Endothelial cell of umbilical vein (primary cell): ENCODE measurements around the gene MPST. TPM values are rescaled to one million over a fixed set of nuclear protein-coding genes. Genes with fewer than 3 reads are reported as not detected.

Experiments
- BruUV-seq: library from RNA; stranded (reverse); fragments of 400-500 nt; replicated peaks from 2 replicates; lab custom pipeline; 2021; lab: Mats Ljungman, UMichigan
- CTCF ChIA-PET: fragments of 300-600, 350-600 bp; sonication (Branson Sonifier 250); formaldehyde crosslinking; loops from one replicate; lab custom pipeline; 2021; ENCODE audit warnings: antibody characterized with exemption, inconsistent platforms; lab: Charles Lee
- POLR2A ChIA-PET: fragments of 300-600, 350-600 bp; sonication (Branson Sonifier 250); formaldehyde crosslinking; loops from one replicate; lab custom pipeline; 2021; ENCODE audit warnings: antibody characterized with exemption, inconsistent platforms; lab: Charles Lee
- DNase-seq: peaks from one replicate; pipeline ENCODE4 v3.0.0-alpha.2; 2011; ENCODE audit warnings: low read depth, low spot score
- FAIRE-seq: peaks from 2 replicates; lab custom pipeline; 2011; peaks lifted over from hg19 to GRCh38; lab: Jason Lieb, UNC
- H2AFZ ChIP-seq: 2 replicates; pipeline ENCODE4 v1.6.0; 2012; ENCODE audit warnings: low read depth, low read length, control low read depth, inconsistent platforms
- H3K27ac ChIP-seq: 2 replicates; pipeline ENCODE4 v1.5.1; 2011; ENCODE audit warnings: low read depth, mild to moderate bottlenecking, control low read depth, low read length, moderate library complexity; ENCODE audit not compliant: insufficient read depth
- H3K27me3 ChIP-seq, 2 experiments: 2 replicates each; pipeline versions ENCODE4 v1.6.0 to v1.6.1; 2011; ENCODE audit warnings: low read length in 2 of 2, mixed read lengths in 1 of 2; ENCODE audit not compliant: control insufficient read depth in 2 of 2, insufficient read depth in 2 of 2
- H3K36me3 ChIP-seq, 2 experiments: 2 replicates in 1 of 2; 3 replicates in 1 of 2; pipeline ENCODE4 v1.5.1; 2011; ENCODE audit warnings: low read length in 2 of 2, mild to moderate bottlenecking in 1 of 2, moderate library complexity in 1 of 2; ENCODE audit not compliant: control insufficient read depth in 2 of 2, insufficient read depth in 2 of 2; ENCODE audit errors: extremely low read depth in 1 of 2
- H3K4me1 ChIP-seq: 3 replicates; pipeline ENCODE4 v1.5.1; 2011; ENCODE audit warnings: mild to moderate bottlenecking, low read length; ENCODE audit not compliant: control insufficient read depth, insufficient read depth; ENCODE audit errors: extremely low read depth
- H3K4me2 ChIP-seq: 2 replicates; pipeline ENCODE4 v1.6.1; 2011; ENCODE audit warnings: low read length, control low read depth, mixed read lengths; ENCODE audit not compliant: insufficient read depth
- H3K4me3 ChIP-seq, 3 experiments: fragments of 200-600 bp in 1 of 3; sonication (generic), shearing (Covaris generic) in 1 of 3; replicated peaks in 1 of 3; 2 replicates each; pipeline ENCODE4 v1.5.1; 2011 to 2016; ENCODE audit warnings: control low read depth in 3 of 3, low read length in 3 of 3, mild to moderate bottlenecking in 2 of 3, inconsistent platforms in 1 of 3, low read depth in 1 of 3, moderate library complexity in 1 of 3; ENCODE audit not compliant: insufficient read depth in 1 of 3
- H3K79me2 ChIP-seq: 2 replicates; pipeline ENCODE4 v1.6.0; 2012; ENCODE audit warnings: low read length, inconsistent platforms; ENCODE audit not compliant: control insufficient read depth, insufficient read depth
- H3K9ac ChIP-seq: replicated peaks from 2 replicates; pipeline ENCODE3; 2011; ENCODE audit warnings: low read length, control low read depth; ENCODE audit not compliant: insufficient read depth; ENCODE audit errors: extremely low read depth
- H3K9me1 ChIP-seq: replicated peaks from 3 replicates; pipeline ENCODE4 v1.6.0; 2011; ENCODE audit warnings: mild to moderate bottlenecking, low read length; ENCODE audit not compliant: control insufficient read depth, insufficient read depth; ENCODE audit errors: extremely low read depth
- H3K9me3 ChIP-seq: replicated peaks from 2 replicates; pipeline ENCODE4 v1.5.1; 2012; ENCODE audit warnings: low read length, inconsistent platforms; ENCODE audit not compliant: control insufficient read depth, insufficient read depth
- H4K20me1 ChIP-seq: replicated peaks from 2 replicates; pipeline ENCODE3; 2011; ENCODE audit warnings: mild to moderate bottlenecking, low read length; ENCODE audit not compliant: control insufficient read depth, insufficient read depth; ENCODE audit errors: extremely low read depth
- GATA2 ChIP-seq: IDR thresholded peaks from 2 replicates; pipeline ENCODE4 v1.7.0; 2011; ENCODE audit warnings: low read depth, mild to moderate bottlenecking, moderate library complexity, mixed read lengths, low read length; ENCODE audit not compliant: insufficient read length, insufficient read depth
- MYC ChIP-seq: IDR thresholded peaks from one replicate; pipeline ENCODE4 v1.6.1; 2011; ENCODE audit warnings: mild to moderate bottlenecking, low read depth, low read length
- POLR2A ChIP-seq: IDR thresholded peaks from 2 replicates; pipeline ENCODE4 v1.6.1; 2012; ENCODE audit warnings: low read depth, mild to moderate bottlenecking, control low read depth, low read length
- POLR2AphosphoS5 ChIP-seq: IDR thresholded peaks from 2 replicates; pipeline ENCODE4 v1.6.1; 2012; ENCODE audit warnings: low read depth, mild to moderate bottlenecking, control low read depth, low read length, moderate library complexity; ENCODE audit not compliant: insufficient read depth
- dilution Hi-C: fragments of 300-500 bp; cut with MboI; formaldehyde crosslinking; loops from one replicate; pipeline ENCODE4 v1.15.0; 2019; ENCODE audit warnings: low sequenced_read_pairs; ENCODE audit not compliant: extremely low pct_ligation_motif_present
- intact Hi-C: fragments of 100-400 bp; cut with micrococcal nuclease; formaldehyde crosslinking; loops from one replicate; pipeline ENCODE4 v1.10.0; 2022
- polyA plus RNA-seq, 4 experiments: library from polyadenylated mRNA; depleted of rRNA in 3 of 4; stranded (reverse) in 3 of 4; unstranded in 1 of 4; fragments of >200 nt; gene quantifications; 2 replicates each; pipeline versions ENCODE4 v1.2.1 to v1.2.3, GENCODE V29; 2011 to 2012; ENCODE audit warnings: missing spikeins in 1 of 4
- total RNA-seq: library from RNA; stranded (reverse); gene quantifications from 2 replicates; pipeline ENCODE4 v1.2.3, GENCODE V29; 2021
- TF ChIP-seq, protein P1 (sequence below), 2 donors: IDR thresholded peaks; 1 replicate in 1 of 2; 2 replicates in 1 of 2; pipeline ENCODE4 v1.5.1; 2011; ENCODE audit warnings: low read length in 2 of 2, mild to moderate bottlenecking in 2 of 2, moderate library complexity in 2 of 2, control low read depth in 1 of 2, inconsistent platforms in 1 of 2, low read depth in 1 of 2; ENCODE audit not compliant: insufficient read depth in 1 of 2; ENCODE audit errors: extremely low read depth in 1 of 2

MPST gene
- total and polyA plus RNA-seq, 2 donors (not counting 3 experiments of a cell fraction or from before 2014, with no cell fraction given), result 93.2 to 124 TPM

DNA sequence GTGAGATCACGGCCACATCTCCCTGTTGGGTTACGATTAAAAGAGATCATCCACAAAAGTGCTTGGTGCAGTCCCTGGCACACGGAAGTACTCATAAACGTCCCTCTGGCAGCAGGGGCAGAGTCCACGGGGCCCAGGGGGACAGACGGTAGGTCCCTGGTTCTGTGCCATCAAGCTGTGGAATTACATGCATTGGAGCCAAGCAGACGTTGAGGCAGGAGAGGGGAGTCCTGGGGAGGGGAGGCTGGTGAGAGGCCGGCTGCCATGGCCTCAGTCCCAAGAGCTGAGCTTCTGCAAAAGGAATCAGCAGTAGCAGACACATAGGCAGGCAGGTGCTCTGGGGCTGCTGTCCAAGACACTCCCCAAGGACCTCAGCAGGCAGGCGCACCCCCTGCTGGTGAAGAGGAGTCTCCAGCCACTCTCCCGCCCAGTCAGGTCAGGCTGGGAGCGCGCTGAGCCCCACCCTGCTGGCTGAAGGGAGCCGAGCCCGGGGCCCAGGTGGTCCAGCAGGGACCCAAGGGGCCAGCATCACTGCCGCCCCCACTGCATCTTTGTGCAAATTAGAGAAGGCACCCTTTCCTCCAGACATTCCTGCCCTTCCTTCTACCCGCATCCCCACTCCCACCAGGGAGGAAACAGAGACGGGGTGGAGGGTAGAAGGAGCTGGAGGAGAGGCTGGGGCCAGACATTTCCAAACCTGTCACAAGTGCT is 24.4 kb downstream of the MPST start:
- dilution Hi-C loops, result no loop called here
- H3K27me3 ChIP-seq, result no peaks in the 10 kb centered on the region
- intact Hi-C loops, result loop anchor here (1.0 to 2.0 kb wide), 3 partner anchors 58 to 261 kb away; no protein-coding TSS in a partner anchor
- no peak overlapping the region for H3K27ac ChIP-seq
- peak; percentile 49 for FAIRE-seq
- H3K9me3 ChIP-seq, result no peaks in the 10 kb centered on the region
- no peak overlapping the region for H3K9ac ChIP-seq
- DNase-seq, result peak; percentile 44
- peaks cover 16% of the 10 kb centered on the region for H3K4me1 ChIP-seq
- ChIA-PET POLR2A (no interaction called here), CTCF (interaction anchor here (0.7 to 3.0 kb wide), 14 partner anchors 8 to 500 kb away, joined by 3 to 38 read pairs (median 3); partner anchors contain the start of genes KCTD17, MPST and TST)
- BruUV-seq, result no TSS peak
- no peaks in the 10 kb centered on the region for H3K79me2 ChIP-seq
- no peaks in the 10 kb centered on the region for H3K9me1 ChIP-seq
- no peak overlapping the region for H3K4me3 ChIP-seq
- no peak overlapping the region for H3K4me2 ChIP-seq
- H4K20me1 ChIP-seq, result no peaks in the 10 kb centered on the region
- no peak for TF ChIP-seq POLR2AphosphoS5
- TF ChIP-seq MYC, result no peak
- TF ChIP-seq, protein P1, sequence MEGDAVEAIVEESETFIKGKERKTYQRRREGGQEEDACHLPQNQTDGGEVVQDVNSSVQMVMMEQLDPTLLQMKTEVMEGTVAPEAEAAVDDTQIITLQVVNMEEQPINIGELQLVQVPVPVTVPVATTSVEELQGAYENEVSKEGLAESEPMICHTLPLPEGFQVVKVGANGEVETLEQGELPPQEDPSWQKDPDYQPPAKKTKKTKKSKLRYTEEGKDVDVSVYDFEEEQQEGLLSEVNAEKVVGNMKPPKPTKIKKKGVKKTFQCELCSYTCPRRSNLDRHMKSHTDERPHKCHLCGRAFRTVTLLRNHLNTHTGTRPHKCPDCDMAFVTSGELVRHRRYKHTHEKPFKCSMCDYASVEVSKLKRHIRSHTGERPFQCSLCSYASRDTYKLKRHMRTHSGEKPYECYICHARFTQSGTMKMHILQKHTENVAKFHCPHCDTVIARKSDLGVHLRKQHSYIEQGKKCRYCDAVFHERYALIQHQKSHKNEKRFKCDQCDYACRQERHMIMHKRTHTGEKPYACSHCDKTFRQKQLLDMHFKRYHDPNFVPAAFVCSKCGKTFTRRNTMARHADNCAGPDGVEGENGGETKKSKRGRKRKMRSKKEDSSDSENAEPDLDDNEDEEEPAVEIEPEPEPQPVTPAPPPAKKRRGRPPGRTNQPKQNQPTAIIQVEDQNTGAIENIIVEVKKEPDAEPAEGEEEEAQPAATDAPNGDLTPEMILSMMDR (IDR thresholded peaks at IDR 0.05; ENCODE audit: extremely low read depth in 1 of 2, insufficient read depth in 1 of 2, low read depth in 1 of 2, low read length in 2 of 2), result peak; percentile 68 to 83
- TF ChIP-seq GATA2, result no peak
- TF ChIP-seq POLR2A, result no peak
- no peaks in the 10 kb centered on the region for H3K36me3 ChIP-seq
- H2AFZ ChIP-seq, result no peak overlapping the region
